ENCODE results near the gene RAD1. TPM values are rescaled to one million over a fixed set of nuclear protein-coding genes. Genes with fewer than 3 reads are reported as not detected.

Gene RAD1
- total and polyA plus RNA-seq, 2 of the 8 experiments (the other 6 are each of a cell fraction or from before 2014, with no cell fraction given): 15.1 to 37.3 TPM

DNA sequence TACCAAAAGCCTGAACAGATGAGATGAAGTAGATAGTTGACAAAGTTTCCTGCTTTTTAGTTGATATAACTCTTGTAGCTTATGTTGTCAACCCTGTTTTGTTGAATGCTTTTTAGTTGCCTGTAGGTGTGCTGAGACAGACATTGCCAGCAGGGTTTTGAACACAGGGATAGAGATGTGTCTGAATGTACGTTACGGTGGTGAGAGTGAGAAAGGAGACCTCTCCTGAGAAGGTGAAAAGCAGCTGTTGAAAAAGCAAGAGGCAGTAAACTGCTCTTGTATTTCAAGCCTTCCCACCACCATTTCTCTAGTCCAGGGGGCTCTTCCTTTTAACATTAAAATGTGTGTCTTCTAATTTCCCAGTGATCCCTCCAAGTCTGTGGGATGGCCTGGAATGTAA is 28.7 kb upstream of the RAD1 start (continued):
- TF ChIP-seq ATF3 (IDR thresholded peaks at IDR 0.05; ENCODE audit: insufficient read depth, low read depth, low read length) (no peak), MAFK (IDR thresholded peaks at IDR 0.05; ENCODE audit: low read depth, low read length) (no peak), ATF2 (IDR thresholded peaks at IDR 0.05; ENCODE audit: low read length) (no peak), POU5F1 (IDR thresholded peaks at IDR 0.05; ENCODE audit: low read depth, low read length) (no peak), SP1 (IDR thresholded peaks at IDR 0.05; ENCODE audit: low read depth, low read length) (no peak), RBBP5 (IDR thresholded peaks at IDR 0.05; ENCODE audit: borderline replicate concordance, low read depth, low read length) (no peak), TAF1 (IDR thresholded peaks at IDR 0.05; ENCODE audit: low read depth, low read length) (no peak)

All from H1 (cell line).